ENCODE data around the gene COL17A1.

COL17A1 gene

GRCh38 chr10:104029521-104029860, 56.2 kb downstream of the COL17A1 start:
- DNase-seq, result no peak

GRCh38 chr10:104028823-104029520, 56.7 kb downstream of the COL17A1 start:
- no peak for DNase-seq

GRCh38 chr10:104028146-104028545, 57.5 kb downstream of the COL17A1 start:
- DNase-seq, result no peak

- no peak for DNase-seq
These were observed 58.9 kb downstream of the COL17A1 start for GRCh38 chr10:104026762-104027161.

- DNase-seq, result no peak
These were observed 60.2 kb downstream of the COL17A1 start for GRCh38 chr10:104025524-104025923.

- DNase-seq, result no peak
These were observed 63.7 kb downstream of the COL17A1 start for GRCh38 chr10:104022026-104022425.

- DNase-seq, result no peak
These were observed 64.4 kb downstream of the COL17A1 start for GRCh38 chr10:104021246-104021645.

GRCh38 chr10:104020020-104020419, 65.7 kb downstream of the COL17A1 start:
- DNase-seq, result no peak

GRCh38 chr10:104018471-104018870, 67.2 kb downstream of the COL17A1 start:
- no peak for DNase-seq

GRCh38 chr10:104016661-104017060, 69.0 kb downstream of the COL17A1 start:
- DNase-seq, result no peak

- DNase-seq, result no peak
These were observed 71.5 kb downstream of the COL17A1 start for GRCh38 chr10:104014176-104014575.

- DNase-seq, result no peak
These were observed 72.2 kb downstream of the COL17A1 start for GRCh38 chr10:104013489-104013888.

- DNase-seq, result no peak
These were observed 73.8 kb downstream of the COL17A1 start for GRCh38 chr10:104011904-104012303.

- no peak for DNase-seq
These were observed 80.4 kb downstream of the COL17A1 start for GRCh38 chr10:104005172-104005863.

- DNase-seq, result no peak
These were observed 82.8 kb downstream of the COL17A1 start for GRCh38 chr10:104002911-104003310.

- DNase-seq, result no peak
These were observed 86.9 kb downstream of the COL17A1 start for GRCh38 chr10:103998805-103999204.

GRCh38 chr10:103995134-103995533, 90.5 kb downstream of the COL17A1 start:
- no peak for DNase-seq

GRCh38 chr10:103991393-103992128, 94.1 kb downstream of the COL17A1 start:
- no peak for DNase-seq

- no peak for DNase-seq
These were observed 95.1 kb downstream of the COL17A1 start for GRCh38 chr10:103990531-103990930.

- no peak for DNase-seq
These were observed 95.6 kb downstream of the COL17A1 start for GRCh38 chr10:103990121-103990520.

GRCh38 chr10:103986360-103986759, 99.3 kb downstream of the COL17A1 start:
- no peak for DNase-seq

GRCh38 chr10:103985726-103986125, 100.0 kb downstream of the COL17A1 start:
- DNase-seq, result no peak

- no peak for DNase-seq
These were observed 102.2 kb downstream of the COL17A1 start for GRCh38 chr10:103983367-103983911.

GRCh38 chr10:103982639-103983038, 103.0 kb downstream of the COL17A1 start:
- DNase-seq, result peak; percentile 10

Data from NCI-H1105 treated with DMSO at 0.1 percent for 48 hours (cell line).